ENCODE measurements around the gene SFMBT2. TPM values are rescaled to one million over a fixed set of nuclear protein-coding genes. Genes with fewer than 3 reads are reported as not detected.

Gene SFMBT2
- total RNA-seq, 2 experiments from 2014 or later: 31.9 to 32.3 TPM

DNA sequence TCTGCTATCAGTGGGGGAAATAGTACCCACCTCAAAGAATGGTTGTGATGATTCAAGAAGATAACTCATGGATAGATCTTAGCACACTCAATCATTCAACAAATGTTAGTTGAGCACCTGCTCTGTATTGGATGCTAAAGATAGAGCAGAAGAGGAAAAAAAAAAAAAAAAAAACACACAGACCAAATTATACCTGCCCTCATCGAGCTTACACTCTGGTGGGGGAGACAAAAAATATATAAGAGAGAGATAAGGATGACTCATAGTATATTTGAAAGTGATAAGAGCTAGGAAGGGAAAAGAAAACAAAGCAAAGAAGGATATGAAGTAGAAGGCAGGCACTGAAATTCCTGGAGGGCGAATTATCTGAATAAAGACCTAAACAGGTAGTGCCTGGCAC is 258.5 kb downstream of the SFMBT2 start:
- Mint-ChIP-seq H3K27ac (no peak overlapping the region), H3K36me3 (ENCODE audit: low read depth) (peaks cover 14% of the 10 kb centered on the region), H3K4me3 (no peak overlapping the region), H3K27me3 (peaks cover 7% of the 10 kb centered on the region), H3K9me3 (peaks cover 2% of the 10 kb centered on the region), H3K4me1 (peaks cover 6% of the 10 kb centered on the region)
- POLR2A ChIA-PET: no interaction called here
- DNase-seq: no peak
- CTCF ChIA-PET: interaction anchor here (1.4 to 1.8 kb wide), 2 partner anchors 12 to 16 kb away, joined by 3 to 4 read pairs; no protein-coding TSS in a partner anchor

DNA sequence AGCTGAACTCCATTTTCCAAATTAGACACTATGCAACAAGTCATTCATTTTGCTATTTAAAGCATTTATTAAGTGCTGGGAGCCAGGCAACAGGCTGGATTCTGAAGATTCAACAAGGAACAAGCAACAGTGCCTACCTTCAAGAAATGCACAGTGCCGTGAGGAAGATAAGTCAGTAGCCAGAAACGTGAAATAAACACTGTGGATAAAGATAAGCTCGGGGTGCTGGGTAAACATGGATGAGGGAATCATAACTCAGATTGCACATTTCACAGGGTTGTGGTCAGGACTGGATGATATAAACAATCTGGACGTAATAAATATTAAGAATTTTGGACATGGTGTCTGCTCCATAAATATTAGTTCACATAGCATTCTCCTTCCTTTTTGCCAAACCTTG is 259.3 kb downstream of the SFMBT2 start:
- Mint-ChIP-seq H3K27me3 (peaks cover 10% of the 10 kb centered on the region), H3K4me1 (no peaks in the 10 kb centered on the region), H3K36me3 (ENCODE audit: low read depth) (peaks cover 6% of the 10 kb centered on the region), H3K4me3 (no peak overlapping the region), H3K27ac (no peak overlapping the region), H3K9me3 (no peaks in the 10 kb centered on the region)
- ChIA-PET CTCF (interaction anchor here (1.4 kb wide), 1 partner anchor 17 kb away, joined by 3 read pairs; no protein-coding TSS in a partner anchor), POLR2A (no interaction called here)
- DNase-seq: no peak

DNA sequence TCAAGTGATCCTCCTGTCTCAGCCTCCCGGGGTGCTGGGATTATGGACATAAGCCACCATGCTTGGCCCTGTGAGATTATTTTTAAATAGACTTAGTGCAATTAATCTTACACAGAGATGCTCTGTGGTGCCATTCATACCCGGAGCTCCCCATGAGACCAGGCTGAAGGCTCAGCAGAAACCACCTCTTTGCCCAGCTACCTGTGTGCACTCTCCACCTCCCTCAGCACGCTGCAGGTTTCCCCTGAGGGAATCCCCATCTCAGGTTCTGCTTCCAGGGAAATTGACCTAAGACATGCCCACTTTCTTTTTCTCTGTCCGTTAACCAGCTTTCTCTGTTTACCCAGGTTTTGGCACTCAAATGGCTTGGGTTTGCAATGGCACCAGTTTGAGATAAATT is 260.5 kb downstream of the SFMBT2 start:
- Mint-ChIP-seq H3K9me3 (no peaks in the 10 kb centered on the region), H3K4me3 (no peak overlapping the region), H3K36me3 (ENCODE audit: low read depth) (no peaks in the 10 kb centered on the region), H3K4me1 (no peaks in the 10 kb centered on the region), H3K27me3 (peaks cover 11% of the 10 kb centered on the region), H3K27ac (no peak overlapping the region)
- ChIA-PET CTCF (interaction anchor here (1.0 kb wide), 1 partner anchor 11 kb away, joined by 3 read pairs; no protein-coding TSS in a partner anchor), POLR2A (no interaction called here)
- no peak for DNase-seq

DNA sequence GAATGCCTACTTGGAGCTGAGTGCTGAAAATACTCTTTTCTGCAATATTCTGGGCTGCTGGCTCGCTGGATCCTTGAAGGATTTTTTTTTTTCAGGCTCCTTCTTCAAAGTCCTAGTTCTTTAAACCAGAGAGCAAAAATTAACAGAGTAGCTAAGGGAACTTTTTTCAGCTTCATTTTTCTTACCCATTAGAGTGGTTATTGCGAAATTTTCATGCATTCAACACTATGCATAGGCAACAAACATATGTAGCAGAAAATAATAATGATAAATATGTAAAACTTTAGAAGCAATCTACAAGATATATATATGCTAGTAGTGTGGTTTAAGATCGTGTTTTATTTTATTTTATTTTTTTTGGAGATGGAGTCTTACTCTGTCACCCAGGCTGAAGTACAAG is 264.6 kb downstream of the SFMBT2 start:
- no peak overlapping the region for H3K4me3 Mint-ChIP-seq
- peaks cover 2% of the 10 kb centered on the region for H3K9me3 Mint-ChIP-seq
- DNase-seq: no peak
- H3K4me1 Mint-ChIP-seq: no peaks in the 10 kb centered on the region
- no peaks in the 10 kb centered on the region for H3K36me3 Mint-ChIP-seq (ENCODE audit: low read depth)
- no peak overlapping the region for H3K27ac Mint-ChIP-seq
- H3K27me3 Mint-ChIP-seq: peaks cover 17% of the 10 kb centered on the region
- ChIA-PET CTCF (interaction anchor here (0.6 to 1.1 kb wide), 2 partner anchors 16 to 264 kb away, joined by 3 read pairs; partner anchors contain the start of gene SFMBT2), POLR2A (no interaction called here)

DNA sequence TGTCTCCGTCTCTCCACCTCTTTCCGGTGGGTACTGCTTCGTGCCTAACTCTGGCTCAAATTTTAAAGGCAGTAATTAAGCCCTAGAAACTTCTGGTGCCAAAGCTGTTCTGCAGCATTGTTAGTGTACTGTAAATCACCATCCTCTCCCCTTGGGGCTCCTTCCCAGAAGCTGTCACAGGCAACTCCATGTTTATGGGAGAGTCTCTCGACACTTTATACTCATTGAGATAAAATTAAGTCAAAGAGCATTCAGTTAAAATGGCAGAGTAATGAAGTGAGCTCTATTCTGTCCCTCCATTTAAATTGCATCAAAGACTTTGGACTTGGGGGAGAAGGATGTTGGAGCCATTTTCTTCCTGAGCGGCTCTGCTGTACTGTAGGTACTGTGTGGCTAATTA is 274.8 kb downstream of the SFMBT2 start:
- H3K4me3 Mint-ChIP-seq: no peak overlapping the region
- H3K4me1 Mint-ChIP-seq: peaks cover 7% of the 10 kb centered on the region
- H3K36me3 Mint-ChIP-seq (ENCODE audit: low read depth): no peaks in the 10 kb centered on the region
- no peak overlapping the region for H3K27ac Mint-ChIP-seq
- peaks cover 11% of the 10 kb centered on the region for H3K27me3 Mint-ChIP-seq
- POLR2A ChIA-PET: no interaction called here
- CTCF ChIA-PET: no interaction called here
- peaks cover 3% of the 10 kb centered on the region for H3K9me3 Mint-ChIP-seq
- DNase-seq: no peak

DNA sequence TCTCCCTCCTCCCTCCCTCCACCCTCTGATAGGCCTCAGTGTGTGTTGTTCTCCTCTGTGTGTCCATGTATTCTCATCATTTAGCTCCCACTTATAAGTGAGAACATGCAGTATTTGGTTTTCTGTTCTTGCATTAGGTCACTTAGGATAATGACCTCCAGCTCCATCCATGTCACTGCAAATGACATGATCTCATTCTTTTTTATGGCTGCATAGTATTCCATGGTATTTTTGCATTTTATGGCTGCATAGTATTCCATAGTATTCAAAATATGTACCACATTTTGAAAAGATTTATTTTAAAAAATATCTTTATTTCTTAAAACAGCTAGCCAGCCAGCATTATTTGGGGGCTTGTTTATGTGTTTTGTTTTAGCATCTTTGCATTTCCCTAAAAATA is 275.6 kb downstream of the SFMBT2 start:
- CTCF ChIA-PET: interaction anchor here (1.5 kb wide), 1 partner anchor 14 kb away, joined by 3 read pairs; no protein-coding TSS in a partner anchor
- H3K9me3 Mint-ChIP-seq: peaks cover 3% of the 10 kb centered on the region
- H3K4me1 Mint-ChIP-seq: peaks cover 7% of the 10 kb centered on the region
- no peaks in the 10 kb centered on the region for H3K36me3 Mint-ChIP-seq (ENCODE audit: low read depth)
- H3K27me3 Mint-ChIP-seq: peaks cover 14% of the 10 kb centered on the region
- no peak overlapping the region for H3K27ac Mint-ChIP-seq
- POLR2A ChIA-PET: no interaction called here
- no peak overlapping the region for H3K4me3 Mint-ChIP-seq
- DNase-seq: no peak

DNA sequence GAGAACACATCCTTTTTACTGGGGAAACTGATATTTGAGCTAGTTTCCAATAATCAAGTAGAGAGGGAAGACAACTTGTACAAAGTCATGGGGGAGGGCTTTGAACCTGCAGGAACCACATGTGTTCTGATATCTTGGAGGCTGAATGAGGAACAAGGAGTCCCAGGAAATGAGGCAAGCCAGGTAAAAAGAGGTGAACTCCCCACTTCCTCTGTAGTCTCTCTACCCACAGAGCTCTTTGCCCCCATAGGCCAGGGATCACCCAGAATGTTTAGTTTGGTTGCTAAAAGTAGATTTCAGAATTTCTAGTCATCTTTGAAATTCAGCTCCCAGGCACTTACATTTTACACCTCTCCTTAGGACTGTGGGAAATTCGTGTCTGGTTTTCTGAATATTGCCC is 276.4 kb downstream of the SFMBT2 start:
- H3K36me3 Mint-ChIP-seq (ENCODE audit: low read depth): no peaks in the 10 kb centered on the region
- ChIA-PET POLR2A (interaction anchor here (0.6 kb wide), 1 partner anchor 12 kb away, joined by 4 read pairs; no protein-coding TSS in a partner anchor), CTCF (interaction anchor here (1.5 kb wide), 1 partner anchor 13 kb away, joined by 3 read pairs; no protein-coding TSS in a partner anchor)
- H3K4me1 Mint-ChIP-seq: peaks cover 7% of the 10 kb centered on the region
- H3K27ac Mint-ChIP-seq: no peak overlapping the region
- H3K4me3 Mint-ChIP-seq: no peak overlapping the region
- no peak for DNase-seq
- H3K27me3 Mint-ChIP-seq: peaks cover 16% of the 10 kb centered on the region
- peaks cover 3% of the 10 kb centered on the region for H3K9me3 Mint-ChIP-seq

DNA sequence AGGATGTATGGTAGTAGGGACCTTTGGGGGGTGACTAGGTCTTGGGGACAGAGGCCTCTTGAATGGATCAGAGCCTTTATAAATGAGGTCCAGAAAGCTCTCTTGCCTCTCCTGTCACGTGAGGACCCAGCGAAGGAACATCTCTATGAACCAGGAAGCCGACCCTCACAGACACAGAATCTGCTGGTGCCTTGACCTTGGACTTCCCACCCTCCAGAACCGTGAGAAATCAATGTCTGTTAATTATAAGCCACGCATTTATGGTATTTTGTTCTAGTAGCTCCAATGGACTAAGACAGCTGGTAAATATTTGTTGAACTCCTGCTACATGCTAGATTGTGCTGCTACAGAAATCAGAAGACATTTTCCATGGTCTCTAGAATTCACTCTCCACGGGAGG is 276.9 kb downstream of the SFMBT2 start:
- DNase-seq: no peak
- H3K9me3 Mint-ChIP-seq: peaks cover 3% of the 10 kb centered on the region
- POLR2A ChIA-PET: interaction anchor here (0.6 kb wide), 1 partner anchor 12 kb away, joined by 4 read pairs; no protein-coding TSS in a partner anchor
- H3K4me3 Mint-ChIP-seq: no peak overlapping the region
- H3K27me3 Mint-ChIP-seq: peaks cover 20% of the 10 kb centered on the region
- H3K36me3 Mint-ChIP-seq (ENCODE audit: low read depth): no peaks in the 10 kb centered on the region
- peaks cover 7% of the 10 kb centered on the region for H3K4me1 Mint-ChIP-seq
- CTCF ChIA-PET: interaction anchor here (1.5 kb wide), 1 partner anchor 12 kb away, joined by 3 read pairs; no protein-coding TSS in a partner anchor
- H3K27ac Mint-ChIP-seq: no peak overlapping the region

DNA sequence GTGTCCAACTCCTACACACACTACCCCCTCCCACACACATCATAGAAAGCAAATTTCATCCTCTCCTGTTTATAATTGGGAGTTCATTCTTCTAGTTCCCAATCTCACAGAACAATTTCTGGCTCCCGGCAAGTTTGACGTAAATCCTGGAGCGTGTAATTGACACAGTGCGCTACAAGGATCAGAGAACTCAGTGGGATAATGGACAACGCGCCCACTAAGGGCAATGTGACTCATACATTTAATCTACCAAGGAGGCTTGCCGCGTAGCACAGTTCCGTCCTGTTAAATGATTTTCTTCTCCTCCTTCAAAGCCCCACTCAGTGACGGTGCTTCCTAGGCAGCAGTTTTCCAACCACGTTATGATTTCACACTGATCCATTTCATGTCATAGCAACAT is 277.6 kb downstream of the SFMBT2 start:
- POLR2A ChIA-PET: no interaction called here
- H3K4me3 Mint-ChIP-seq: no peak overlapping the region
- H3K36me3 Mint-ChIP-seq (ENCODE audit: low read depth): no peaks in the 10 kb centered on the region
- peaks cover 3% of the 10 kb centered on the region for H3K9me3 Mint-ChIP-seq
- no peak overlapping the region for H3K27ac Mint-ChIP-seq
- DNase-seq: no peak
- CTCF ChIA-PET: no interaction called here
- H3K27me3 Mint-ChIP-seq: peaks cover 24% of the 10 kb centered on the region
- H3K4me1 Mint-ChIP-seq: peaks cover 7% of the 10 kb centered on the region

DNA sequence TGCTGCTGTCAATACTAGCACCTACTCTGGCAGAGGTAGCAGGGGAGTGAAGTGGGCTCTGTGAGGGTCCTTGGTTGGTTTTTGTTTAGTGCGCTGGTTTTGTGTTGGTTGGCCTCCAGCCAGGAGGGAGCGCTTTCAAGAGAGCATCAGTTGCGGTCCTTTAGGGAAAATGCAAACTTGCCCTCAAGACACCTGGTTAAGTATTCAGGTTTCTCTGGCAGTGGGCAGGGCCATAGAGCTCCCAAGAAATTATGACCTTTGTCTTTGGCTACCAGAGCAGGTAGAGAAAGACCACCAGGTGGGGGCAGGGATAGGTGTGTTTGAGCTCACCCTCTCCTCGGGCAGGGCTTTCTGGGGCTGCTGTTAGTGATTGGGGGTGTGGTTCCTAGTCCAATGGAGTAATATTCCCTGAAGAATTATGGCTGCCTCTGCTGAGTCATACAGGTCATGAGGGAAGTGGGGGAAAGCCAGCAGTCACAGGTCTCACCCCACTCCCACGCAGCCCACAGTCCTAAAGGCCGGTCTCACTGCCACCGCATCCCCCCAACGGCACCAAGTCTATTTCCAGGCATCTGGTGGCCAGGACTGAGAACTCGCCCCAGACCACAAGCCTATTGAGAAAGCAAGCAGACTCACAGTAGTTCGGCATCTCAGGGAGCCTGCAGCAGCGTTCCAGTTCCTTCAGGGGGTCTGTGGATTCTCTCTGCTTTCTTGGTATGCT is 280.5 kb downstream of the SFMBT2 start:
- no peak for DNase-seq
- Mint-ChIP-seq H3K27ac (no peak overlapping the region), H3K36me3 (ENCODE audit: low read depth) (no peaks in the 10 kb centered on the region), H3K9me3 (no peaks in the 10 kb centered on the region), H3K27me3 (peaks cover 27% of the 10 kb centered on the region), H3K4me3 (no peak overlapping the region), H3K4me1 (peaks cover 7% of the 10 kb centered on the region)
- ChIA-PET POLR2A (no interaction called here), CTCF (interaction anchor here (1.0 to 2.3 kb wide), 2 partner anchors 9 to 14 kb away, joined by 3 to 8 read pairs; no protein-coding TSS in a partner anchor)

DNA sequence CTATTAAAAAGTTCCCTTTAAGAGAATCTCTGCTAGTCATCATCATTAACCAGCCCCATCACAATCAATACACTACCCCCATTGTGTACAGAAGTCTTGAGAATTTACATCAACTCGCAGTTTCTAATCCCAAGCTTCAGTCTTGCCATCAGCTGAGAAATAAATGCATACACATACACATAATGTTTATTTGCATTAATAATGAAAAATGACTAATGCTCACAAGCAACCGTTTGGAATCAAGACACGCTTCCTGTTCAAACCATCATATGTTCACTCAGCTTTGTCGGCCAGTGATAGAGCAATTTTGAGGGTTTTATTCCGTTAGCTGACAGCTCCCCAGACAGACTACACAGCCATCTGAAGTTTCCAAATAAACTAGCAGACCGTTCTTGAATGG is 287.1 kb downstream of the SFMBT2 start:
- H3K36me3 Mint-ChIP-seq (ENCODE audit: low read depth): no peaks in the 10 kb centered on the region
- H3K4me1 Mint-ChIP-seq: peaks cover 9% of the 10 kb centered on the region
- no peak for DNase-seq
- CTCF ChIA-PET: no interaction called here
- no peak overlapping the region for H3K4me3 Mint-ChIP-seq
- no peak overlapping the region for H3K27ac Mint-ChIP-seq
- no peaks in the 10 kb centered on the region for H3K9me3 Mint-ChIP-seq
- peaks cover 36% of the 10 kb centered on the region for H3K27me3 Mint-ChIP-seq
- POLR2A ChIA-PET: no interaction called here

DNA sequence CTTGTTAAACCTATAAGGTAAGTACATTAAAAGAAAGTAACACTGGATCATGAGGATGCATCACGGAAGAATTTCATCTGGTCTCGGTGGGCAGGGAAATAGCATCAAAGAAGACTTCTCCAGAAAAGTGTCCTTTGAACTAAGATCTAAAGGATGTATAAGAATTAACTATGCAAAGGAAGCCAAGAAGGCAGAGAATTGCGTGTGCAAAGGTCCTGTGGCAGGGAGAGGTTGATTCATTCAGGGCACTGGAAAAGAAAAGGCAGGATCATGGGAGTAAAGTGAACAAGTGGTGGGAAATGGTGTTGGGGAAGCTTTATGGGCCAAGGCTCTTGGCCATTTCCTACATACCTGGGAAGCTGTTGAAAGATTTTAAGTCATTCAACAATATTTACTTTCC is 288.3 kb downstream of the SFMBT2 start:
- Mint-ChIP-seq H3K4me3 (no peak overlapping the region), H3K36me3 (ENCODE audit: low read depth) (no peaks in the 10 kb centered on the region), H3K9me3 (no peaks in the 10 kb centered on the region), H3K4me1 (peaks cover 9% of the 10 kb centered on the region), H3K27ac (no peak overlapping the region), H3K27me3 (peaks cover 32% of the 10 kb centered on the region)
- no peak for DNase-seq
- CTCF ChIA-PET: no interaction called here
- POLR2A ChIA-PET: interaction anchor here (0.7 kb wide), 1 partner anchor 12 kb away, joined by 4 read pairs; no protein-coding TSS in a partner anchor

DNA sequence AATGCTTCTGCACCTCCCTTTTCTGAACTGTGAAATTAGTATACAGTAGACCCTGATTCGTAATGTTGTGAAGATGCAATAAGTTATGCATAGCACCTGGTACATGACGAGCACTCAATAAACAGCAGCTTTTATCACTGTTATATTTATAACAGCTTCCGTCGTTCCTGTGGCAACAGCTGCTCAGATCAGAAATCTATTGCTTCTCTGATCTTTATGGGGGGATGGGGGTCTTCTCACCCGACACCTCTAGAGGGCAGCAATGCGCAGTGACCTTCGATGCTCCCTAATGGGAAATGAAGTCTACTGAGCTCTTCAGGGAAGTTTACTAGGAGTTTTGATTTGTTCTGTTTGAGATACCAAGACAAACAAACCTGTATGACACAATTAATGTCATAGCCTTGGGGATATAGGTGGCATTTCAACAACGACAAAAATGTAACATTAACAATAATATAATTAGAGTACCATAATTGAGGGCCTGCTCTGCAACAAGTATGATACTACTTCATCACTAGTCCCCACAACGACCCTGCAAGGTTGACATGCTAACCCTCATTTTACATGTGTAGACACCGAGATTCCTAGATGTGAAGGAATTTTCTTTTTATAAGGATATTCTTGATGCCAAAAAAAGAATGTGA is 289.6 kb downstream of the SFMBT2 start:
- H3K27ac Mint-ChIP-seq: peak overlapping the region; percentile 15
- POLR2A ChIA-PET: no interaction called here

More for the DNA sequence above, 289.6 kb downstream of the SFMBT2 start:
- Mint-ChIP-seq H3K27me3 (peaks cover 28% of the 10 kb centered on the region), H3K36me3 (ENCODE audit: low read depth) (no peaks in the 10 kb centered on the region), H3K4me3 (no peak overlapping the region), H3K9me3 (no peaks in the 10 kb centered on the region), H3K4me1 (peaks cover 9% of the 10 kb centered on the region)
- CTCF ChIA-PET: interaction anchor here (0.6 to 1.7 kb wide), 10 partner anchors 10 to 298 kb away, joined by 3 to 8 read pairs (median 4); partner anchors contain the start of gene SFMBT2
- peak; percentile 79 for DNase-seq

All from activated CD4-positive, alpha-beta T cell treated with anti-CD3 and anti-CD28 coated beads, Interleukin-2, amount 10 ng/mL, durations not matched to agents 7 days and 5 days (primary cell).